ENCODE data around the gene KCNAB2. TPM values are rescaled to one million over a fixed set of nuclear protein-coding genes. Genes with fewer than 3 reads are reported as not detected.
"Not testable (repeated sequence)": the region's sequence is repeated elsewhere in the genome, so short reads cannot be mapped to it uniquely, and the experiment has no call there.

KCNAB2 gene
- total and polyA plus RNA-seq, 4 donors, result 7.5 to 48.3 (median 41.1) TPM

GRCh38 chr1:6074192-6074901, 28.7 kb downstream of the KCNAB2 start:
- DNase-seq (ENCODE audit: low read depth in 4 of 6, low spot score in 6 of 6), result no peak
- H3K27me3 ChIP-seq (ENCODE audit: control insufficient read depth, insufficient read depth, low read length), result no peaks in the 10 kb centered on the region
- H3K4me3 ChIP-seq (ENCODE audit: low read depth, low read length), result no peak overlapping the region
- peaks cover 34% of the 10 kb centered on the region for H3K4me1 ChIP-seq (ENCODE audit: control insufficient read depth, insufficient read depth, low read length)
- H3K36me3 ChIP-seq (ENCODE audit: control insufficient read depth, insufficient read depth, low read length), result peaks cover 26% of the 10 kb centered on the region
- no peak overlapping the region for H3K27ac ChIP-seq (ENCODE audit: low read depth, low read length)
- H3K9me3 ChIP-seq (ENCODE audit: control insufficient read depth, insufficient read depth, low read length), result no peaks in the 10 kb centered on the region
- WGBS (ENCODE audit: insufficient coverage), result 90% methylated on average over 17 of the region's 21 CpGs

GRCh38 chr1:6075748-6076147, 30.1 kb downstream of the KCNAB2 start:
- Histone ChIP-seq H3K9me3 (ENCODE audit: control insufficient read depth, insufficient read depth, low read length) (no peaks in the 10 kb centered on the region), H3K4me1 (ENCODE audit: control insufficient read depth, insufficient read depth, low read length) (peaks cover 37% of the 10 kb centered on the region)
- 95% methylated on average over 2 of the region's 3 CpGs for WGBS (ENCODE audit: insufficient coverage)

GRCh38 chr1:6077061-6077460, 31.4 kb downstream of the KCNAB2 start:
- not testable (repeated sequence) for H3K27ac ChIP-seq (ENCODE audit: low read depth, low read length); H3K4me3 ChIP-seq (ENCODE audit: low read depth, low read length); H3K9me3 ChIP-seq (ENCODE audit: control insufficient read depth, insufficient read depth, low read length); H3K27me3 ChIP-seq (ENCODE audit: control insufficient read depth, insufficient read depth, low read length)
- peaks cover 21% of the 10 kb centered on the region for H3K36me3 ChIP-seq (ENCODE audit: control insufficient read depth, insufficient read depth, low read length)
- WGBS (ENCODE audit: insufficient coverage), result 92% methylated on average over 6 of the region's 8 CpGs
- H3K4me1 ChIP-seq (ENCODE audit: control insufficient read depth, insufficient read depth, low read length), result peaks cover 32% of the 10 kb centered on the region
- peak in 1 of 6 donors; percentile 69 for DNase-seq (ENCODE audit: low read depth in 4 of 6, low spot score in 6 of 6)

More at GRCh38 chr1:6075748-6076147, 30.1 kb downstream of the KCNAB2 start:
- no peak overlapping the region for H3K27ac ChIP-seq (ENCODE audit: low read depth, low read length)
- DNase-seq (ENCODE audit: low read depth in 4 of 6, low spot score in 6 of 6), result no peak
- H3K4me3 ChIP-seq (ENCODE audit: low read depth, low read length), result no peak overlapping the region
- H3K27me3 ChIP-seq (ENCODE audit: control insufficient read depth, insufficient read depth, low read length), result no peaks in the 10 kb centered on the region
- peaks cover 26% of the 10 kb centered on the region for H3K36me3 ChIP-seq (ENCODE audit: control insufficient read depth, insufficient read depth, low read length)

- Histone ChIP-seq H3K27me3 (ENCODE audit: control insufficient read depth, insufficient read depth, low read length) (no peaks in the 10 kb centered on the region), H3K9me3 (ENCODE audit: control insufficient read depth, insufficient read depth, low read length) (no peaks in the 10 kb centered on the region), H3K36me3 (ENCODE audit: control insufficient read depth, insufficient read depth, low read length) (peaks cover 20% of the 10 kb centered on the region), H3K27ac (ENCODE audit: low read depth, low read length) (no peak overlapping the region), H3K4me3 (ENCODE audit: low read depth, low read length) (no peak overlapping the region), H3K4me1 (ENCODE audit: control insufficient read depth, insufficient read depth, low read length) (peaks cover 32% of the 10 kb centered on the region)
- no peak for DNase-seq (ENCODE audit: low read depth in 4 of 6, low spot score in 6 of 6)
- WGBS (ENCODE audit: insufficient coverage), result 72% methylated on average over 19 of the region's 19 CpGs
Measured at GRCh38 chr1:6077506-6077905, 31.8 kb downstream of the KCNAB2 start.

GRCh38 chr1:6077919-6078318, 32.2 kb downstream of the KCNAB2 start:
- no peak overlapping the region for H3K27ac ChIP-seq (ENCODE audit: low read depth, low read length)

GRCh38 chr1:6080469-6080868, 34.8 kb downstream of the KCNAB2 start:
- Histone ChIP-seq H3K27me3 (ENCODE audit: control insufficient read depth, insufficient read depth, low read length) (no peaks in the 10 kb centered on the region), H3K4me3 (ENCODE audit: low read depth, low read length) (no peak overlapping the region), H3K36me3 (ENCODE audit: control insufficient read depth, insufficient read depth, low read length) (peaks cover 22% of the 10 kb centered on the region), H3K27ac (ENCODE audit: low read depth, low read length) (no peak overlapping the region), H3K4me1 (ENCODE audit: control insufficient read depth, insufficient read depth, low read length) (peaks cover 45% of the 10 kb centered on the region), H3K9me3 (ENCODE audit: control insufficient read depth, insufficient read depth, low read length) (no peaks in the 10 kb centered on the region)
- DNase-seq (ENCODE audit: low read depth in 4 of 6, low spot score in 6 of 6), result peak in 4 of 6 donors; percentile 23 to 95 (median 58)
- WGBS (ENCODE audit: insufficient coverage), result 15% methylated on average over 3 of the region's 12 CpGs

More at GRCh38 chr1:6077919-6078318, 32.2 kb downstream of the KCNAB2 start:
- WGBS (ENCODE audit: insufficient coverage), result 95% methylated on average over 16 of the region's 16 CpGs
- no peaks in the 10 kb centered on the region for H3K9me3 ChIP-seq (ENCODE audit: control insufficient read depth, insufficient read depth, low read length)
- H3K36me3 ChIP-seq (ENCODE audit: control insufficient read depth, insufficient read depth, low read length), result peaks cover 22% of the 10 kb centered on the region
- no peaks in the 10 kb centered on the region for H3K27me3 ChIP-seq (ENCODE audit: control insufficient read depth, insufficient read depth, low read length)
- DNase-seq (ENCODE audit: low read depth in 4 of 6, low spot score in 6 of 6), result no peak
- no peak overlapping the region for H3K4me3 ChIP-seq (ENCODE audit: low read depth, low read length)
- H3K4me1 ChIP-seq (ENCODE audit: control insufficient read depth, insufficient read depth, low read length), result peaks cover 32% of the 10 kb centered on the region

- no peak for DNase-seq (ENCODE audit: low read depth in 4 of 6, low spot score in 6 of 6)
- peaks cover 25% of the 10 kb centered on the region for H3K36me3 ChIP-seq (ENCODE audit: control insufficient read depth, insufficient read depth, low read length)
- 79% methylated on average over 11 of the region's 12 CpGs for WGBS (ENCODE audit: insufficient coverage)
- H3K27ac ChIP-seq (ENCODE audit: low read depth, low read length), result no peak overlapping the region
- H3K4me1 ChIP-seq (ENCODE audit: control insufficient read depth, insufficient read depth, low read length), result peaks cover 45% of the 10 kb centered on the region
- no peaks in the 10 kb centered on the region for H3K27me3 ChIP-seq (ENCODE audit: control insufficient read depth, insufficient read depth, low read length)
- no peak overlapping the region for H3K4me3 ChIP-seq (ENCODE audit: low read depth, low read length)
- no peaks in the 10 kb centered on the region for H3K9me3 ChIP-seq (ENCODE audit: control insufficient read depth, insufficient read depth, low read length)
Measured at GRCh38 chr1:6081901-6082300, 36.2 kb downstream of the KCNAB2 start.

- WGBS (ENCODE audit: insufficient coverage), result 46% methylated on average over 10 of the region's 10 CpGs
- DNase-seq (ENCODE audit: low read depth in 4 of 6, low spot score in 6 of 6), result peak in 2 of 6 donors; percentile 17 to 53
- Histone ChIP-seq H3K36me3 (ENCODE audit: control insufficient read depth, insufficient read depth, low read length) (peaks cover 31% of the 10 kb centered on the region), H3K4me1 (ENCODE audit: control insufficient read depth, insufficient read depth, low read length) (peaks cover 45% of the 10 kb centered on the region), H3K27ac (ENCODE audit: low read depth, low read length) (no peak overlapping the region), H3K9me3 (ENCODE audit: control insufficient read depth, insufficient read depth, low read length) (no peaks in the 10 kb centered on the region), H3K27me3 (ENCODE audit: control insufficient read depth, insufficient read depth, low read length) (no peaks in the 10 kb centered on the region), H3K4me3 (ENCODE audit: low read depth, low read length) (no peak overlapping the region)
Measured at GRCh38 chr1:6082430-6082971, 36.8 kb downstream of the KCNAB2 start.

- H3K36me3 ChIP-seq (ENCODE audit: control insufficient read depth, insufficient read depth, low read length), result peaks cover 30% of the 10 kb centered on the region
- H3K4me1 ChIP-seq (ENCODE audit: control insufficient read depth, insufficient read depth, low read length), result peaks cover 45% of the 10 kb centered on the region
- DNase-seq (ENCODE audit: low read depth in 4 of 6, low spot score in 6 of 6), result no peak
- H3K27me3 ChIP-seq (ENCODE audit: control insufficient read depth, insufficient read depth, low read length), result no peaks in the 10 kb centered on the region
- H3K9me3 ChIP-seq (ENCODE audit: control insufficient read depth, insufficient read depth, low read length), result no peaks in the 10 kb centered on the region
- H3K4me3 ChIP-seq (ENCODE audit: low read depth, low read length), result no peak overlapping the region
- 62% methylated on average over 16 of the region's 18 CpGs for WGBS (ENCODE audit: insufficient coverage)
- H3K27ac ChIP-seq (ENCODE audit: low read depth, low read length), result no peak overlapping the region
Measured at GRCh38 chr1:6083385-6083784, 37.7 kb downstream of the KCNAB2 start.
